K562 (cell line): ENCODE results near the gene AGPAT4. TPM values are rescaled to one million over a fixed set of nuclear protein-coding genes. Genes with fewer than 3 reads are reported as not detected.

Experiments
- ATAC-seq: fragments of 200-7000 bp; cut with Tn5 transposase; 3 replicates; pipeline ENCODE4 v1.9.1; 2020; ENCODE audit warnings: moderate library complexity
- BruUV-seq: library from RNA; stranded (reverse); fragments of 400-500 nt; replicated peaks from 2 replicates; lab custom pipeline; 2021; lab: Mats Ljungman, UMichigan
- CTCF ChIA-PET: fragments of 300-600 bp; formaldehyde crosslinking; extraction: SDS; loops from one replicate; lab custom pipeline; 2021; ENCODE audit warnings: low intra/inter-chr PET ratio; lab: Yijun Ruan, JAX
- POLR2A ChIA-PET: fragments of 300-600, 350-650 bp; sonication (Branson Sonifier 250); formaldehyde crosslinking; extraction: SDS; loops from one replicate; lab custom pipeline; 2021; ENCODE audit warnings: antibody characterized with exemption, inconsistent platforms; lab: Yijun Ruan, JAX
- DNase-seq, 4 experiments: peaks; one replicate each; pipeline versions ENCODE4 v3.0.0 to v3.0.0-alpha.2; 2011 to 2018; ENCODE audit warnings: low spot score in 3 of 4, mixed read lengths in 3 of 4; ENCODE audit errors: extremely low read depth in 1 of 4
- FAIRE-seq: peaks from 2 replicates; lab custom pipeline; 2011; peaks lifted over from hg19 to GRCh38; lab: Jason Lieb, UNC
- H2AFZ ChIP-seq: 2 replicates; pipeline ENCODE4 v1.6.0; 2011; ENCODE audit warnings: low read depth, low read length, control low read depth, inconsistent platforms
- H3K27ac ChIP-seq: fragments of 200-600 bp; 3 replicates; pipeline ENCODE4 v1.8.0; 2011; ENCODE audit warnings: low read depth, mild to moderate bottlenecking, control low read depth, inconsistent platforms, low read length, moderate library complexity, mixed read lengths; ENCODE audit errors: extremely low read depth
- H3K27me3 ChIP-seq, 2 experiments: fragments of 300-600 bp in 1 of 2; 2 replicates in 1 of 2; 3 replicates in 1 of 2; pipeline versions ENCODE4 v1.6.0 to v1.8.0; 2011; ENCODE audit warnings: inconsistent platforms in 2 of 2, low read length in 2 of 2, mild to moderate bottlenecking in 1 of 2, mixed read lengths in 1 of 2, moderate library complexity in 1 of 2; ENCODE audit not compliant: control insufficient read depth in 2 of 2, insufficient read depth in 2 of 2
- H3K36me3 ChIP-seq: fragments of 300-600 bp; 3 replicates; pipeline ENCODE4 v1.8.0; 2011; ENCODE audit warnings: mild to moderate bottlenecking, low read length, inconsistent platforms; ENCODE audit not compliant: control insufficient read depth, insufficient read depth
- H3K4me1 ChIP-seq, 2 experiments: fragments of 200-600 bp in 1 of 2; replicated peaks in 1 of 2; 2 replicates in 1 of 2; 3 replicates in 1 of 2; pipeline versions ENCODE4 v1.5.1 to v1.8.0; 2011; ENCODE audit warnings: inconsistent platforms in 2 of 2, low read length in 2 of 2, mild to moderate bottlenecking in 1 of 2, mixed read lengths in 1 of 2, moderate library complexity in 1 of 2; ENCODE audit not compliant: control insufficient read depth in 2 of 2, insufficient read depth in 2 of 2
- H3K4me2 ChIP-seq: 2 replicates; pipeline ENCODE4 v1.6.1; 2011; ENCODE audit warnings: low read length, control low read depth, inconsistent platforms, mixed read lengths; ENCODE audit not compliant: insufficient read depth
- H3K4me3 ChIP-seq: fragments of 200-600 bp; sonication (generic), shearing (Covaris generic); 2 replicates; pipeline ENCODE4 v1.5.1; 2016; ENCODE audit warnings: control low read depth, inconsistent platforms
- H3K79me2 ChIP-seq: fragments of 200-600 bp; 3 replicates; pipeline ENCODE4 v1.8.0; 2011; ENCODE audit warnings: low read length, inconsistent platforms; ENCODE audit not compliant: control insufficient read depth, insufficient read depth
- H3K9ac ChIP-seq, 2 experiments: 2 replicates each; pipeline versions ENCODE4 v1.6.0 to v1.6.1; 2011; ENCODE audit warnings: low read depth in 2 of 2, low read length in 2 of 2, control low read depth in 1 of 2, inconsistent platforms in 1 of 2, mild to moderate bottlenecking in 1 of 2, mixed read lengths in 1 of 2; ENCODE audit not compliant: insufficient read depth in 1 of 2
- H3K9me1 ChIP-seq: one replicate; pipeline ENCODE4 v1.6.0; 2011; ENCODE audit warnings: inconsistent platforms, mild to moderate bottlenecking, low read length, moderate library complexity; ENCODE audit not compliant: control insufficient read depth, insufficient read depth
- H3K9me3 ChIP-seq: replicated peaks from 2 replicates; pipeline ENCODE4 v1.5.1; 2011; ENCODE audit warnings: low read depth, low read length, inconsistent platforms; ENCODE audit not compliant: control insufficient read depth, insufficient read depth
- H4K20me1 ChIP-seq: replicated peaks from 2 replicates; pipeline ENCODE4 v1.6.1; 2011; ENCODE audit warnings: low read length, inconsistent platforms, mixed read lengths; ENCODE audit not compliant: control insufficient read depth, insufficient read depth
- E2F1 ChIP-seq: sonication (generic); formaldehyde crosslinking; IDR thresholded peaks from 2 replicates; pipeline ENCODE4 v1.8.1; 2023; ENCODE audit warnings: mild to moderate bottlenecking, missing genetic modification reagents, moderate library complexity
- KDM1A ChIP-seq, 2 experiments: fragments of 450-650 bp; IDR thresholded peaks; 2 replicates each; pipeline ENCODE4 v1.6.1; 2016; ENCODE audit warnings: mild to moderate bottlenecking in 2 of 2
- POLR2AphosphoS5 ChIP-seq: IDR thresholded peaks from 2 replicates; pipeline ENCODE4 v1.6.1; 2011; ENCODE audit warnings: mild to moderate bottlenecking, low read depth, low read length, moderate library complexity; ENCODE audit not compliant: control insufficient read depth, insufficient read depth
- PYGO2 ChIP-seq: fragments of 450-650 bp; IDR thresholded peaks from 2 replicates; pipeline ENCODE4 v1.6.1; 2016; ENCODE audit warnings: mild to moderate bottlenecking, missing genetic modification characterization, moderate library complexity, missing compliant biosample characterization
- SRSF3 ChIP-seq: fragments of 200-400 bp; formaldehyde crosslinking; IDR thresholded peaks from 2 replicates; pipeline ENCODE4 v1.6.1; 2016; ENCODE audit warnings: mild to moderate bottlenecking, low read length, moderate library complexity; ENCODE audit not compliant: insufficient read depth
- STAT5A ChIP-seq: IDR thresholded peaks from 2 replicates; pipeline ENCODE4 v1.6.1; 2012; ENCODE audit warnings: low read length, inconsistent platforms, borderline replicate concordance
- TCF3 ChIP-seq: sonication (generic); formaldehyde crosslinking; IDR thresholded peaks from 2 replicates; pipeline ENCODE4 v1.4.0; 2020; ENCODE audit warnings: mild to moderate bottlenecking, missing genetic modification reagents
- TEAD1 ChIP-seq, 2 experiments: fragments of 450-650 bp in 1 of 2; sonication (generic) in 1 of 2; formaldehyde crosslinking; IDR thresholded peaks; 2 replicates each; pipeline versions ENCODE4 v1.4.0 to v1.8.0; 2020 to 2022; ENCODE audit warnings: mild to moderate bottlenecking in 2 of 2, missing genetic modification reagents in 1 of 2
- THAP7 ChIP-seq: fragments of 250-450 bp; sonication (Bioruptor Pico); IDR thresholded peaks from 2 replicates; pipeline ENCODE4 v1.5.0; 2021
- ZHX1 ChIP-seq: fragments of 150-350 bp; conservative IDR thresholded peaks from 2 replicates; pipeline ENCODE4 v1.6.1; 2014; ENCODE audit warnings: low read length
- ZNF184 ChIP-seq: sonication (generic); formaldehyde crosslinking; IDR thresholded peaks from 2 replicates; pipeline ENCODE4 v1.5.0; 2020; ENCODE audit warnings: missing genetic modification reagents
- ZNF274 ChIP-seq: IDR thresholded peaks from 2 replicates; pipeline ENCODE4 v1.6.1; 2011; ENCODE audit warnings: low read depth, mild to moderate bottlenecking, low read length, moderate library complexity, borderline replicate concordance
- ZNF639 ChIP-seq, 2 experiments: fragments of 200-800 bp in 1 of 2; sonication (Bioruptor generic) in 1 of 2; sonication (generic) in 1 of 2; formaldehyde crosslinking in 1 of 2; IDR thresholded peaks in 1 of 2; conservative IDR thresholded peaks in 1 of 2; 2 replicates each; pipeline versions ENCODE4 v1.5.0 to v1.6.1; 2016 to 2020; ENCODE audit warnings: missing compliant biosample characterization in 1 of 2, missing genetic modification characterization in 1 of 2, missing genetic modification reagents in 1 of 2
- WGBS: fragments of 100-300 bp; shearing (Covaris generic); methylation state at CpG from one replicate; pipeline ENCODE4 v1.1.6; 2016; ENCODE audit warnings: low coverage, mixed read lengths; ENCODE audit not compliant: insufficient coverage; ENCODE audit errors: missing lambda C conversion rate; 5-methylcytosine and 5-hydroxymethylcytosine counted together
- in situ Hi-C: fragments of 300-500 bp; cut with MboI; formaldehyde crosslinking; loops from 4 replicates; pipeline ENCODE4 v1.15.0; 2018; ENCODE audit warnings: inconsistent platforms, mixed read lengths
- intact Hi-C: fragments of 100-400 bp; cut with micrococcal nuclease; formaldehyde crosslinking; loops from 2 replicates; pipeline ENCODE4 v1.14.2; 2022
- polyA plus RNA-seq, 8 experiments: library from polyadenylated mRNA; depleted of rRNA in 4 of 8; stranded (reverse) in 5 of 8; unstranded in 3 of 8; fragments of >200 nt; fragmentation: Nextera tagmentation in 2 of 8; fragmentation: Illumina TruSeq in 1 of 8; extraction: Ambion mirVana in 2 of 8; extraction: Trizol in 1 of 8; gene quantifications; 2 replicates each; pipeline versions ENCODE4 v1.2.1 to v1.2.3, GENCODE V29; 2011 to 2014; ENCODE audit warnings: inconsistent platforms in 1 of 8, missing spikeins in 1 of 8
- total RNA-seq, 7 experiments: library from RNA; depleted of rRNA in 6 of 7; stranded (reverse); fragments of >200 nt in 6 of 7; fragmentation: Illumina TruSeq in 2 of 7; extraction: Trizol in 2 of 7; gene quantifications; 2 replicates each; pipeline versions ENCODE4 v1.2.1 to v1.2.3, GENCODE V29; 2011 to 2021; ENCODE audit warnings: low replicate concordance in 1 of 7

AGPAT4 gene
- total and polyA plus RNA-seq, 9 of the 15 experiments (the other 6 are each of a cell fraction or from before 2014, with no cell fraction given): 2.2 to 15.0 (median 5.7) TPM

GRCh38 chr6:161261816-161262215 is 12.0 kb downstream of the AGPAT4 start (continued):
- TF ChIP-seq ZNF274 (no peak), TCF3 (CRISPR knock-in tag) (peak; percentile 87), POLR2AphosphoS5 (peak; percentile 83), STAT5A (peak; percentile 26; the same call in 1 of the 2 replicates), KDM1A (IDR thresholded peaks at IDR 0.05) (peak; percentile 38 to 48; a peak in 2 of 4 replicates), PYGO2 (tag) (no peak)

- H3K4me1 ChIP-seq: peaks cover 42 to 51% of the 10 kb centered on the region in 2 experiments; a peak in 4 of 5 replicates
- H3K9ac ChIP-seq: peak overlapping the region in 1 of 2 experiments; percentile 11; a peak in 1 of 4 replicates
- H3K9me3 ChIP-seq: no peaks in the 10 kb centered on the region
- ATAC-seq: peak; percentile 76
- no peaks in the 10 kb centered on the region; a peak in 1 of 5 replicates for H3K27me3 ChIP-seq
- no peaks in the 10 kb centered on the region for H4K20me1 ChIP-seq
- peak in 2 of 4 experiments; percentile 63 to 66 for DNase-seq
- no peak overlapping the region for H3K4me3 ChIP-seq
- peaks cover 3% of the 10 kb centered on the region; the same call in 1 of the 3 replicates for H3K36me3 ChIP-seq
- POLR2A ChIA-PET: interaction anchor here (0.7 to 3.9 kb wide), 12 partner anchors 7 to 120 kb away, joined by 3 to 23 read pairs (median 4); partner anchors contain the start of gene AGPAT4
- no peaks in the 10 kb centered on the region; the same call in 2 of the 3 replicates for H3K79me2 ChIP-seq
- no TSS peak for BruUV-seq
- peak overlapping the region; percentile 51 for H2AFZ ChIP-seq
- in situ Hi-C loops: no loop called here
- peak overlapping the region; percentile 17; the same call in 2 of the 3 replicates for H3K27ac ChIP-seq
- intact Hi-C loops: no loop called here
- no peak for FAIRE-seq
- WGBS: 21% methylated on average over 8 of the region's 8 CpGs
- CTCF ChIA-PET: no interaction called here
- peak overlapping the region; percentile 50 for H3K4me2 ChIP-seq
- H3K9me1 ChIP-seq: no peaks in the 10 kb centered on the region
- no peak for TF ChIP-seq ZNF184
- TF ChIP-seq TEAD1 (CRISPR knock-in tag; IDR thresholded peaks at IDR 0.05): no peak
- no peak for TF ChIP-seq ZNF639 (CRISPR knock-in tag; conservative IDR thresholded peaks at IDR 0.05 in 1 of 2, IDR thresholded peaks at IDR 0.05 in 1 of 2)
- no peak for TF ChIP-seq ZHX1
- TF ChIP-seq SRSF3: no peak
- no peak for TF ChIP-seq E2F1 (CRISPR knock-in tag)
- no peak for TF ChIP-seq THAP7 (CRISPR knock-in tag)
Measured at GRCh38 chr6:161261325-161261724, 12.5 kb downstream of the AGPAT4 start.
